Liver (tissue), 3 donors: ENCODE results near the gene IL17RE.

ENCODE experiments used
- GABPA ChIP-seq, 2 donors: IDR thresholded peaks in 1 of 2; conservative IDR thresholded peaks in 1 of 2; 2 replicates each; pipeline ENCODE4 v1.6.1; 2016; ENCODE audit warnings: antibody characterized with exemption in 2 of 2, mild to moderate bottlenecking in 1 of 2, moderate library complexity in 1 of 2
- JUND ChIP-seq, 2 donors: IDR thresholded peaks; 2 replicates each; pipeline ENCODE4 v1.6.1; 2016; ENCODE audit warnings: antibody characterized with exemption in 2 of 2
- RAD21 ChIP-seq, 2 donors: IDR thresholded peaks; 2 replicates each; pipeline ENCODE4 v1.6.1; 2016; ENCODE audit warnings: antibody characterized with exemption in 2 of 2, mild to moderate bottlenecking in 2 of 2
- RXRA ChIP-seq, 2 donors: IDR thresholded peaks; 2 replicates each; pipeline ENCODE4 v1.6.1; 2017 to 2018; ENCODE audit warnings: antibody characterized with exemption in 2 of 2, mild to moderate bottlenecking in 1 of 2
- TAF1 ChIP-seq: conservative IDR thresholded peaks from 2 replicates; pipeline ENCODE4 v1.6.1; 2016; ENCODE audit warnings: antibody characterized with exemption, mild to moderate bottlenecking
- TF ChIP-seq, protein P1 (sequence below): fragments of 150-350 bp; IDR thresholded peaks from 2 replicates; pipeline ENCODE4 v1.5.1; 2017; ENCODE audit warnings: improper control_type of control experiment, low read depth, low read length; ENCODE audit not compliant: missing input control
- TF ChIP-seq, protein P2 (sequence below): IDR thresholded peaks from 2 replicates; pipeline ENCODE4 v1.6.1; 2016; ENCODE audit warnings: antibody characterized with exemption
- TF ChIP-seq, protein P3 (sequence below): IDR thresholded peaks from 2 replicates; pipeline ENCODE4 v1.6.1; 2016; ENCODE audit warnings: antibody characterized with exemption, mild to moderate bottlenecking
- donor health status: healthy.
- donor health status: healthy.

DNA sequence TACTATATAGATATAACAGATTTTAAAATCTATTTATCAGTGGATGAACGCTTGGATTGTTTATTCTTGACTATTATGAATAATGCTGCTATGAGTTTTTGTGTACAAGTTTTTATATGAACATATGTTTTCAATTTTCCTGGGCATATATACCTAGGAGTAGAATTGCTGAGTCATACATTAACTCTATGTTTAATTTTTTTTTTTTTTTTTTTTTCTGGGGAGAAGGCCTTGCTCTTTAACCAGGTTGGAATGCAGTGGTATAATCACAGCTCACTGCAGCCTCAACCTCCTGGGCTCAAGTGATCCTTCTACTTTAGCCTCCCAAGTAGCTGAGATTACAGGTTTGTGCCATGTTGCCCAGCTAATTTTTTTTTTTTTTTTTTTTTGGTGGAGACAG, 31.7 kb upstream of the IL17RE start:
- TF ChIP-seq, protein P1, sequence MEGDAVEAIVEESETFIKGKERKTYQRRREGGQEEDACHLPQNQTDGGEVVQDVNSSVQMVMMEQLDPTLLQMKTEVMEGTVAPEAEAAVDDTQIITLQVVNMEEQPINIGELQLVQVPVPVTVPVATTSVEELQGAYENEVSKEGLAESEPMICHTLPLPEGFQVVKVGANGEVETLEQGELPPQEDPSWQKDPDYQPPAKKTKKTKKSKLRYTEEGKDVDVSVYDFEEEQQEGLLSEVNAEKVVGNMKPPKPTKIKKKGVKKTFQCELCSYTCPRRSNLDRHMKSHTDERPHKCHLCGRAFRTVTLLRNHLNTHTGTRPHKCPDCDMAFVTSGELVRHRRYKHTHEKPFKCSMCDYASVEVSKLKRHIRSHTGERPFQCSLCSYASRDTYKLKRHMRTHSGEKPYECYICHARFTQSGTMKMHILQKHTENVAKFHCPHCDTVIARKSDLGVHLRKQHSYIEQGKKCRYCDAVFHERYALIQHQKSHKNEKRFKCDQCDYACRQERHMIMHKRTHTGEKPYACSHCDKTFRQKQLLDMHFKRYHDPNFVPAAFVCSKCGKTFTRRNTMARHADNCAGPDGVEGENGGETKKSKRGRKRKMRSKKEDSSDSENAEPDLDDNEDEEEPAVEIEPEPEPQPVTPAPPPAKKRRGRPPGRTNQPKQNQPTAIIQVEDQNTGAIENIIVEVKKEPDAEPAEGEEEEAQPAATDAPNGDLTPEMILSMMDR: no peak
- no peak for TF ChIP-seq RAD21 (IDR thresholded peaks at IDR 0.05)
- no peak for TF ChIP-seq GABPA (IDR thresholded peaks at IDR 0.05 in 1 of 2, conservative IDR thresholded peaks at IDR 0.05 in 1 of 2)
- TF ChIP-seq, protein P2, sequence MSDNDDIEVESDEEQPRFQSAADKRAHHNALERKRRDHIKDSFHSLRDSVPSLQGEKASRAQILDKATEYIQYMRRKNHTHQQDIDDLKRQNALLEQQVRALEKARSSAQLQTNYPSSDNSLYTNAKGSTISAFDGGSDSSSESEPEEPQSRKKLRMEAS: no peak
- TF ChIP-seq RXRA (IDR thresholded peaks at IDR 0.05): no peak
- TF ChIP-seq, protein P3, sequence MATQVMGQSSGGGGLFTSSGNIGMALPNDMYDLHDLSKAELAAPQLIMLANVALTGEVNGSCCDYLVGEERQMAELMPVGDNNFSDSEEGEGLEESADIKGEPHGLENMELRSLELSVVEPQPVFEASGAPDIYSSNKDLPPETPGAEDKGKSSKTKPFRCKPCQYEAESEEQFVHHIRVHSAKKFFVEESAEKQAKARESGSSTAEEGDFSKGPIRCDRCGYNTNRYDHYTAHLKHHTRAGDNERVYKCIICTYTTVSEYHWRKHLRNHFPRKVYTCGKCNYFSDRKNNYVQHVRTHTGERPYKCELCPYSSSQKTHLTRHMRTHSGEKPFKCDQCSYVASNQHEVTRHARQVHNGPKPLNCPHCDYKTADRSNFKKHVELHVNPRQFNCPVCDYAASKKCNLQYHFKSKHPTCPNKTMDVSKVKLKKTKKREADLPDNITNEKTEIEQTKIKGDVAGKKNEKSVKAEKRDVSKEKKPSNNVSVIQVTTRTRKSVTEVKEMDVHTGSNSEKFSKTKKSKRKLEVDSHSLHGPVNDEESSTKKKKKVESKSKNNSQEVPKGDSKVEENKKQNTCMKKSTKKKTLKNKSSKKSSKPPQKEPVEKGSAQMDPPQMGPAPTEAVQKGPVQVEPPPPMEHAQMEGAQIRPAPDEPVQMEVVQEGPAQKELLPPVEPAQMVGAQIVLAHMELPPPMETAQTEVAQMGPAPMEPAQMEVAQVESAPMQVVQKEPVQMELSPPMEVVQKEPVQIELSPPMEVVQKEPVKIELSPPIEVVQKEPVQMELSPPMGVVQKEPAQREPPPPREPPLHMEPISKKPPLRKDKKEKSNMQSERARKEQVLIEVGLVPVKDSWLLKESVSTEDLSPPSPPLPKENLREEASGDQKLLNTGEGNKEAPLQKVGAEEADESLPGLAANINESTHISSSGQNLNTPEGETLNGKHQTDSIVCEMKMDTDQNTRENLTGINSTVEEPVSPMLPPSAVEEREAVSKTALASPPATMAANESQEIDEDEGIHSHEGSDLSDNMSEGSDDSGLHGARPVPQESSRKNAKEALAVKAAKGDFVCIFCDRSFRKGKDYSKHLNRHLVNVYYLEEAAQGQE: no peak
- TF ChIP-seq JUND (IDR thresholded peaks at IDR 0.05): no peak
- no peak for TF ChIP-seq TAF1
